H9 (cell line): ENCODE measurements around the gene PHETA1. TPM values are rescaled to one million over a fixed set of nuclear protein-coding genes. Genes with fewer than 3 reads are reported as not detected.
A peak's percentile ranks its signal among the peaks of the same experiment; 100 is the strongest.

Experiments used
- DNase-seq: peaks from one replicate; pipeline ENCODE4 v3.0.0-alpha.2; 2017
- H2AFZ ChIP-seq: one replicate; pipeline ENCODE4 v1.6.1; 2013; ENCODE audit warnings: mild to moderate bottlenecking, low read length, control low read depth, moderate library complexity
- H2AK5ac ChIP-seq: 2 replicates; pipeline ENCODE4 v1.6.1; 2013; ENCODE audit warnings: low read length, control low read depth, mixed read lengths; ENCODE audit not compliant: insufficient read length
- H2BK120ac ChIP-seq: one replicate; pipeline ENCODE4 v1.6.1; 2013; ENCODE audit warnings: low read depth, mild to moderate bottlenecking, low read length, control low read depth, inconsistent platforms; ENCODE audit not compliant: poor library complexity, severe bottlenecking
- H2BK12ac ChIP-seq: 2 replicates; pipeline ENCODE4 v1.6.1; 2013; ENCODE audit warnings: low read length, control low read depth, mixed read lengths, low read depth; ENCODE audit not compliant: insufficient read length
- H2BK15ac ChIP-seq: 2 replicates; pipeline ENCODE4 v1.6.1; 2013; ENCODE audit warnings: low read depth, low read length, control low read depth
- H2BK20ac ChIP-seq: one replicate; pipeline ENCODE4 v1.6.1; 2013; ENCODE audit warnings: low read depth, mild to moderate bottlenecking, low read length, control low read depth, inconsistent platforms; ENCODE audit not compliant: poor library complexity, severe bottlenecking
- H2BK5ac ChIP-seq: 2 replicates; pipeline ENCODE4 v1.6.1; 2013; ENCODE audit warnings: low read length, control low read depth, mixed read lengths; ENCODE audit not compliant: insufficient read length
- H3K14ac ChIP-seq: 2 replicates; pipeline ENCODE4 v1.6.1; 2013; ENCODE audit warnings: low read length, control low read depth; ENCODE audit not compliant: insufficient read depth
- H3K18ac ChIP-seq: 2 replicates; pipeline ENCODE4 v1.6.1; 2013; ENCODE audit warnings: low read depth, mild to moderate bottlenecking, mixed read lengths, low read length, control low read depth; ENCODE audit not compliant: insufficient read length
- H3K23ac ChIP-seq: 2 replicates; pipeline ENCODE4 v1.6.1; 2013; ENCODE audit warnings: low read length, control low read depth, mixed read lengths, low read depth; ENCODE audit not compliant: insufficient read length
- H3K23me2 ChIP-seq: 2 replicates; pipeline ENCODE4 v1.6.1; 2013; ENCODE audit warnings: low read depth, mild to moderate bottlenecking, mixed read lengths, low read length, control low read depth; ENCODE audit not compliant: insufficient read length, poor library complexity, severe bottlenecking
- H3K27ac ChIP-seq: 2 replicates; pipeline ENCODE4 v1.5.1; 2013; ENCODE audit warnings: low read length, control low read depth, mixed read lengths, low read depth; ENCODE audit not compliant: insufficient read length
- H3K27me3 ChIP-seq: 2 replicates; pipeline ENCODE4 v1.6.1; 2013; ENCODE audit warnings: low read length, control low read depth, inconsistent platforms; ENCODE audit not compliant: insufficient read depth
- H3K4ac ChIP-seq: 2 replicates; pipeline ENCODE4 v1.6.1; 2013; ENCODE audit warnings: low read depth, mild to moderate bottlenecking, control low read depth, inconsistent platforms, low read length, moderate library complexity
- H3K4me1 ChIP-seq: 2 replicates; pipeline ENCODE4 v1.6.1; 2013; ENCODE audit warnings: low read length, control low read depth, inconsistent platforms; ENCODE audit not compliant: insufficient read depth
- H3K4me2 ChIP-seq: 2 replicates; pipeline ENCODE4 v1.6.1; 2013; ENCODE audit warnings: low read length, control low read depth, mixed read lengths; ENCODE audit not compliant: insufficient read length, insufficient read depth
- H3K56ac ChIP-seq: 2 replicates; pipeline ENCODE4 v1.6.1; 2013; ENCODE audit warnings: low read depth, mild to moderate bottlenecking, mixed read lengths, low read length, control low read depth; ENCODE audit not compliant: insufficient read length
- H3K79me1 ChIP-seq: 2 replicates; pipeline ENCODE4 v1.6.1; 2013; ENCODE audit warnings: low read depth, mild to moderate bottlenecking, moderate library complexity, low read length, control low read depth, inconsistent platforms; ENCODE audit not compliant: insufficient read depth, poor library complexity, severe bottlenecking
- H3K79me2 ChIP-seq: 2 replicates; pipeline ENCODE4 v1.6.1; 2013; ENCODE audit warnings: low read length, control low read depth, inconsistent platforms; ENCODE audit not compliant: insufficient read depth
- H3K9ac ChIP-seq: 2 replicates; pipeline ENCODE4 v1.6.1; 2013; ENCODE audit warnings: low read length, control low read depth, mixed read lengths; ENCODE audit not compliant: insufficient read length; ENCODE audit errors: extremely low read depth
- H3K9me3 ChIP-seq: one replicate; pipeline ENCODE4 v1.6.1; 2013; ENCODE audit warnings: low read depth, low read length, inconsistent platforms; ENCODE audit not compliant: control insufficient read depth
- H3T11ph ChIP-seq: one replicate; pipeline ENCODE4 v1.6.1; 2013; ENCODE audit warnings: mild to moderate bottlenecking, low read length, control low read depth, inconsistent platforms
- H4K20me1 ChIP-seq: one replicate; pipeline ENCODE4 v1.6.1; 2013; ENCODE audit not compliant: control insufficient read depth, insufficient read length, insufficient read depth
- H4K5ac ChIP-seq: 2 replicates; pipeline ENCODE4 v1.6.1; 2013; ENCODE audit warnings: low read depth, mild to moderate bottlenecking, mixed read lengths, low read length, control low read depth; ENCODE audit not compliant: insufficient read length
- H4K8ac ChIP-seq: replicated peaks from 2 replicates; pipeline ENCODE4 v1.6.1; 2013; ENCODE audit warnings: low read length, control low read depth, mixed read lengths, low read depth; ENCODE audit not compliant: insufficient read length
- H4K91ac ChIP-seq: 2 replicates; pipeline ENCODE4 v1.6.1; 2013; ENCODE audit warnings: low read depth, mild to moderate bottlenecking, moderate library complexity, mixed read lengths, low read length, control low read depth; ENCODE audit not compliant: insufficient read length
- H3K27ac Mint-ChIP-seq, 3 experiments: 2 replicates in 2 of 3; 3 replicates in 1 of 3; pipeline ENCODE4 v1.8.0; 2020 to 2021; ENCODE audit warnings: mixed read lengths in 3 of 3, mild to moderate bottlenecking in 1 of 3, moderate library complexity in 1 of 3
- H3K27me3 Mint-ChIP-seq: 2 replicates; pipeline ENCODE4 v1.8.0; 2021; ENCODE audit warnings: low read depth, mild to moderate bottlenecking, moderate library complexity, mixed read lengths
- H3K36me3 Mint-ChIP-seq, 3 experiments: 2 replicates in 2 of 3; 3 replicates in 1 of 3; pipeline ENCODE4 v1.8.0; 2020 to 2021; ENCODE audit warnings: low read depth in 3 of 3, mixed read lengths in 3 of 3; ENCODE audit not compliant: insufficient read depth in 1 of 3
- H3K4me1 Mint-ChIP-seq, 2 experiments: 2 replicates each; pipeline ENCODE4 v1.8.0; 2020; ENCODE audit warnings: mixed read lengths in 2 of 2
- H3K4me3 Mint-ChIP-seq, 2 experiments: 2 replicates in 1 of 2; 3 replicates in 1 of 2; pipeline ENCODE4 v1.8.0; 2020 to 2021; ENCODE audit warnings: mild to moderate bottlenecking in 2 of 2, mixed read lengths in 2 of 2, moderate library complexity in 1 of 2
- H3K9me3 Mint-ChIP-seq, 2 experiments: 2 replicates in 1 of 2; 3 replicates in 1 of 2; pipeline ENCODE4 v1.8.0; 2020; ENCODE audit warnings: mild to moderate bottlenecking in 2 of 2, mixed read lengths in 2 of 2, moderate library complexity in 1 of 2
- CTCF ChIP-seq: fragments of 200-600 bp; sonication (generic); conservative IDR thresholded peaks from 3 replicates; pipeline ENCODE4 v1.8.0; 2021; ENCODE audit warnings: antibody characterized with exemption, mild to moderate bottlenecking
- WGBS: extraction: QIAGEN DNeasy Blood & Tissue Kit; methylation state at CpG from one replicate; pipeline ENCODE4 v1.1.7; 2013; ENCODE audit warnings: missing lambda C conversion rate, low lambda C conversion rate, mixed read lengths; ENCODE audit not compliant: insufficient read length; ENCODE audit errors: extremely low coverage; 5-methylcytosine and 5-hydroxymethylcytosine counted together
- total RNA-seq: library from RNA; stranded (reverse); gene quantifications from 2 replicates; pipeline ENCODE4 v1.2.1, GENCODE V29; 2021

Gene PHETA1
- total RNA-seq, 1 experiment from 2014 or later = 13.1 TPM

- Histone ChIP-seq H3K4me1 (no peaks in the 10 kb centered on the region), H3K18ac (no peak overlapping the region), H3K23ac (no peak overlapping the region), H3K56ac (no peak overlapping the region), H2BK15ac (no peak overlapping the region), H3K79me2 (no peaks in the 10 kb centered on the region), H2BK120ac (no peak overlapping the region), H4K8ac (no peak overlapping the region), H4K5ac (no peak overlapping the region), H4K20me1 (no peaks in the 10 kb centered on the region), H2AFZ (no peak overlapping the region), H3K27ac (no peak overlapping the region), H3K14ac (no peak overlapping the region), H3K4ac (no peak overlapping the region), H3T11ph (no peak overlapping the region), H3K23me2 (no peaks in the 10 kb centered on the region), H3K27me3 (no peaks in the 10 kb centered on the region), H3K9ac (no peak overlapping the region), H2BK5ac (no peak overlapping the region), H4K91ac (no peak overlapping the region), H3K9me3 (no peaks in the 10 kb centered on the region), H3K79me1 (no peaks in the 10 kb centered on the region), H2AK5ac (no peak overlapping the region), H2BK20ac (no peak overlapping the region), H2BK12ac (no peak overlapping the region), H3K4me2 (no peak overlapping the region)
- no peaks in the 10 kb centered on the region; the same call in 1 of the 2 replicates for H3K27me3 Mint-ChIP-seq
- H3K4me3 Mint-ChIP-seq = no peak overlapping the region
- peaks cover 4 to 11% of the 10 kb centered on the region in 2 experiments for H3K4me1 Mint-ChIP-seq
- TF ChIP-seq CTCF = 0 out of 3 replicates have a peak, but pooled peaks have one; percentile 8
- no peak for DNase-seq
- peaks cover 0 to 6% (median 0%) of the 10 kb centered on the region in 3 experiments; a peak in 2 of 7 replicates for H3K36me3 Mint-ChIP-seq
- H3K27ac Mint-ChIP-seq = no peak overlapping the region
- peaks cover 6% of the 10 kb centered on the region in 2 experiments for H3K9me3 Mint-ChIP-seq
- no CpG with 5 or more reads among the region's 6 CpGs for WGBS
Measured at GRCh38 chr12:111327474-111327873, 41.4 kb downstream of the PHETA1 start.
